K562 (cell line): Measurements from ENCODE around the gene BNIP3. TPM values are rescaled to one million over a fixed set of nuclear protein-coding genes. Genes with fewer than 3 reads are reported as not detected.

Source experiments
- ATAC-seq: fragments of 200-7000 bp; cut with Tn5 transposase; 3 replicates; pipeline ENCODE4 v1.9.1; 2020; ENCODE audit warnings: moderate library complexity
- BruUV-seq: library from RNA; stranded (reverse); fragments of 400-500 nt; replicated peaks from 2 replicates; lab custom pipeline; 2021; lab: Mats Ljungman, UMichigan
- CTCF ChIA-PET: fragments of 300-600 bp; formaldehyde crosslinking; extraction: SDS; loops from one replicate; lab custom pipeline; 2021; ENCODE audit warnings: low intra/inter-chr PET ratio; lab: Yijun Ruan, JAX
- POLR2A ChIA-PET: fragments of 300-600, 350-650 bp; sonication (Branson Sonifier 250); formaldehyde crosslinking; extraction: SDS; loops from one replicate; lab custom pipeline; 2021; ENCODE audit warnings: antibody characterized with exemption, inconsistent platforms; lab: Yijun Ruan, JAX
- DNase-seq, 4 experiments: peaks; one replicate each; pipeline versions ENCODE4 v3.0.0 to v3.0.0-alpha.2; 2011 to 2018; ENCODE audit warnings: low spot score in 3 of 4, mixed read lengths in 3 of 4; ENCODE audit errors: extremely low read depth in 1 of 4
- FAIRE-seq: peaks from 2 replicates; lab custom pipeline; 2011; peaks lifted over from hg19 to GRCh38; lab: Jason Lieb, UNC
- H2AFZ ChIP-seq: 2 replicates; pipeline ENCODE4 v1.6.0; 2011; ENCODE audit warnings: low read depth, low read length, control low read depth, inconsistent platforms
- H3K27ac ChIP-seq: fragments of 200-600 bp; 3 replicates; pipeline ENCODE4 v1.8.0; 2011; ENCODE audit warnings: low read depth, mild to moderate bottlenecking, control low read depth, inconsistent platforms, low read length, moderate library complexity, mixed read lengths; ENCODE audit errors: extremely low read depth
- H3K27me3 ChIP-seq, 2 experiments: fragments of 300-600 bp in 1 of 2; 2 replicates in 1 of 2; 3 replicates in 1 of 2; pipeline versions ENCODE4 v1.6.0 to v1.8.0; 2011; ENCODE audit warnings: inconsistent platforms in 2 of 2, low read length in 2 of 2, mild to moderate bottlenecking in 1 of 2, mixed read lengths in 1 of 2, moderate library complexity in 1 of 2; ENCODE audit not compliant: control insufficient read depth in 2 of 2, insufficient read depth in 2 of 2
- H3K36me3 ChIP-seq: fragments of 300-600 bp; 3 replicates; pipeline ENCODE4 v1.8.0; 2011; ENCODE audit warnings: mild to moderate bottlenecking, low read length, inconsistent platforms; ENCODE audit not compliant: control insufficient read depth, insufficient read depth
- H3K4me1 ChIP-seq, 2 experiments: fragments of 200-600 bp in 1 of 2; replicated peaks in 1 of 2; 2 replicates in 1 of 2; 3 replicates in 1 of 2; pipeline versions ENCODE4 v1.5.1 to v1.8.0; 2011; ENCODE audit warnings: inconsistent platforms in 2 of 2, low read length in 2 of 2, mild to moderate bottlenecking in 1 of 2, mixed read lengths in 1 of 2, moderate library complexity in 1 of 2; ENCODE audit not compliant: control insufficient read depth in 2 of 2, insufficient read depth in 2 of 2
- H3K4me2 ChIP-seq: 2 replicates; pipeline ENCODE4 v1.6.1; 2011; ENCODE audit warnings: low read length, control low read depth, inconsistent platforms, mixed read lengths; ENCODE audit not compliant: insufficient read depth
- H3K4me3 ChIP-seq: fragments of 200-600 bp; sonication (generic), shearing (Covaris generic); 2 replicates; pipeline ENCODE4 v1.5.1; 2016; ENCODE audit warnings: control low read depth, inconsistent platforms
- H3K79me2 ChIP-seq: fragments of 200-600 bp; 3 replicates; pipeline ENCODE4 v1.8.0; 2011; ENCODE audit warnings: low read length, inconsistent platforms; ENCODE audit not compliant: control insufficient read depth, insufficient read depth
- H3K9ac ChIP-seq, 2 experiments: 2 replicates each; pipeline versions ENCODE4 v1.6.0 to v1.6.1; 2011; ENCODE audit warnings: low read depth in 2 of 2, low read length in 2 of 2, control low read depth in 1 of 2, inconsistent platforms in 1 of 2, mild to moderate bottlenecking in 1 of 2, mixed read lengths in 1 of 2; ENCODE audit not compliant: insufficient read depth in 1 of 2
- H3K9me1 ChIP-seq: one replicate; pipeline ENCODE4 v1.6.0; 2011; ENCODE audit warnings: inconsistent platforms, mild to moderate bottlenecking, low read length, moderate library complexity; ENCODE audit not compliant: control insufficient read depth, insufficient read depth
- H3K9me3 ChIP-seq: replicated peaks from 2 replicates; pipeline ENCODE4 v1.5.1; 2011; ENCODE audit warnings: low read depth, low read length, inconsistent platforms; ENCODE audit not compliant: control insufficient read depth, insufficient read depth
- H4K20me1 ChIP-seq: replicated peaks from 2 replicates; pipeline ENCODE4 v1.6.1; 2011; ENCODE audit warnings: low read length, inconsistent platforms, mixed read lengths; ENCODE audit not compliant: control insufficient read depth, insufficient read depth
- CBFA2T3 ChIP-seq: fragments of 450-650 bp; IDR thresholded peaks from 2 replicates; pipeline ENCODE4 v1.6.1; 2017
- ERF ChIP-seq: fragments of 450-650 bp; formaldehyde crosslinking; IDR thresholded peaks from 2 replicates; pipeline ENCODE4 v1.4.0; 2020; ENCODE audit warnings: mild to moderate bottlenecking, mixed read lengths
- ESRRA ChIP-seq: fragments of 450-650 bp; IDR thresholded peaks from 2 replicates; pipeline ENCODE4 v1.6.1; 2014; ENCODE audit warnings: low read depth, mild to moderate bottlenecking, moderate library complexity, borderline replicate concordance
- HMG20A ChIP-seq: fragments of 450-650 bp; formaldehyde crosslinking; conservative IDR thresholded peaks from 2 replicates; pipeline ENCODE4 v1.4.0; 2020; ENCODE audit warnings: mild to moderate bottlenecking, mixed read lengths
- KAT7 ChIP-seq: sonication (generic); formaldehyde crosslinking; IDR thresholded peaks from 2 replicates; pipeline ENCODE4 v1.8.0; 2022; ENCODE audit warnings: missing genetic modification reagents, mild to moderate bottlenecking, borderline replicate concordance
- KDM5B ChIP-seq: fragments of 200-600 bp; sonication (generic); IDR thresholded peaks from 2 replicates; pipeline ENCODE4 v1.6.1; 2012; ENCODE audit warnings: low read depth, mild to moderate bottlenecking, moderate library complexity, low read length, control low read depth, inconsistent platforms; ENCODE audit not compliant: insufficient replicate concordance
- MAFK ChIP-seq: IDR thresholded peaks from 2 replicates; pipeline ENCODE4 v1.6.1; 2011; ENCODE audit warnings: low read length, improper control_type of control experiment
- NBN ChIP-seq: fragments of 450-650 bp; IDR thresholded peaks from 2 replicates; pipeline ENCODE4 v1.6.1; 2016; ENCODE audit warnings: low read depth, mild to moderate bottlenecking
- PKNOX1 ChIP-seq: fragments of 450-650 bp; IDR thresholded peaks from 2 replicates; pipeline ENCODE4 v1.6.1; 2016
- RBM25 ChIP-seq: fragments of 200-400 bp; formaldehyde crosslinking; IDR thresholded peaks from 2 replicates; pipeline ENCODE4 v1.6.1; 2018; ENCODE audit warnings: low read length, low read depth, moderate library complexity; ENCODE audit not compliant: severe bottlenecking
- SRSF1 ChIP-seq: fragments of 200-400 bp; formaldehyde crosslinking; IDR thresholded peaks from 2 replicates; pipeline ENCODE4 v1.6.1; 2017; ENCODE audit warnings: mild to moderate bottlenecking, low read depth, low read length, moderate library complexity
- TAF15 ChIP-seq: fragments of 200-400 bp; formaldehyde crosslinking; IDR thresholded peaks from 2 replicates; pipeline ENCODE4 v1.6.1; 2017; ENCODE audit warnings: mild to moderate bottlenecking, low read depth, low read length, moderate library complexity
- U2AF2 ChIP-seq: fragments of 200-400 bp; formaldehyde crosslinking; optimal IDR thresholded peaks from 2 replicates; pipeline ENCODE3; 2017; ENCODE audit warnings: low read depth, mild to moderate bottlenecking, low read length
- ZKSCAN8 ChIP-seq: fragments of 200-800 bp; sonication (Bioruptor generic); IDR thresholded peaks from 2 replicates; pipeline ENCODE4 v1.6.1; 2016; ENCODE audit warnings: missing genetic modification characterization, missing compliant biosample characterization
- ZNF175 ChIP-seq: fragments of 200-800 bp; sonication (Bioruptor generic); IDR thresholded peaks from 2 replicates; pipeline ENCODE4 v1.6.1; 2016; ENCODE audit warnings: low read depth, mild to moderate bottlenecking, missing genetic modification characterization, missing compliant biosample characterization
- ZNF280A ChIP-seq: fragments of 450-650 bp; IDR thresholded peaks from 2 replicates; pipeline ENCODE4 v1.6.1; 2018; ENCODE audit warnings: mild to moderate bottlenecking, low read depth; ENCODE audit not compliant: partially characterized antibody
- WGBS: fragments of 100-300 bp; shearing (Covaris generic); methylation state at CpG from one replicate; pipeline ENCODE4 v1.1.6; 2016; ENCODE audit warnings: low coverage, mixed read lengths; ENCODE audit not compliant: insufficient coverage; ENCODE audit errors: missing lambda C conversion rate; 5-methylcytosine and 5-hydroxymethylcytosine counted together
- in situ Hi-C: fragments of 300-500 bp; cut with MboI; formaldehyde crosslinking; loops from 4 replicates; pipeline ENCODE4 v1.15.0; 2018; ENCODE audit warnings: inconsistent platforms, mixed read lengths
- intact Hi-C: fragments of 100-400 bp; cut with micrococcal nuclease; formaldehyde crosslinking; loops from 2 replicates; pipeline ENCODE4 v1.14.2; 2022
- polyA plus RNA-seq, 8 experiments: library from polyadenylated mRNA; depleted of rRNA in 4 of 8; stranded (reverse) in 5 of 8; unstranded in 3 of 8; fragments of >200 nt; fragmentation: Nextera tagmentation in 2 of 8; fragmentation: Illumina TruSeq in 1 of 8; extraction: Ambion mirVana in 2 of 8; extraction: Trizol in 1 of 8; gene quantifications; 2 replicates each; pipeline versions ENCODE4 v1.2.1 to v1.2.3, GENCODE V29; 2011 to 2014; ENCODE audit warnings: inconsistent platforms in 1 of 8, missing spikeins in 1 of 8
- total RNA-seq, 7 experiments: library from RNA; depleted of rRNA in 6 of 7; stranded (reverse); fragments of >200 nt in 6 of 7; fragmentation: Illumina TruSeq in 2 of 7; extraction: Trizol in 2 of 7; gene quantifications; 2 replicates each; pipeline versions ENCODE4 v1.2.1 to v1.2.3, GENCODE V29; 2011 to 2021; ENCODE audit warnings: low replicate concordance in 1 of 7
- TF ChIP-seq, protein P1 (sequence below): fragments of 250-450 bp; sonication (Bioruptor Pico); IDR thresholded peaks from 2 replicates; pipeline ENCODE4 v1.9.0; 2021; ENCODE audit warnings: mild to moderate bottlenecking

The BNIP3 gene
- total and polyA plus RNA-seq, 9 of the 15 experiments (the other 6 are each of a cell fraction or from before 2014, with no cell fraction given), result 9.2 to 119 (median 42.2) TPM

DNA sequence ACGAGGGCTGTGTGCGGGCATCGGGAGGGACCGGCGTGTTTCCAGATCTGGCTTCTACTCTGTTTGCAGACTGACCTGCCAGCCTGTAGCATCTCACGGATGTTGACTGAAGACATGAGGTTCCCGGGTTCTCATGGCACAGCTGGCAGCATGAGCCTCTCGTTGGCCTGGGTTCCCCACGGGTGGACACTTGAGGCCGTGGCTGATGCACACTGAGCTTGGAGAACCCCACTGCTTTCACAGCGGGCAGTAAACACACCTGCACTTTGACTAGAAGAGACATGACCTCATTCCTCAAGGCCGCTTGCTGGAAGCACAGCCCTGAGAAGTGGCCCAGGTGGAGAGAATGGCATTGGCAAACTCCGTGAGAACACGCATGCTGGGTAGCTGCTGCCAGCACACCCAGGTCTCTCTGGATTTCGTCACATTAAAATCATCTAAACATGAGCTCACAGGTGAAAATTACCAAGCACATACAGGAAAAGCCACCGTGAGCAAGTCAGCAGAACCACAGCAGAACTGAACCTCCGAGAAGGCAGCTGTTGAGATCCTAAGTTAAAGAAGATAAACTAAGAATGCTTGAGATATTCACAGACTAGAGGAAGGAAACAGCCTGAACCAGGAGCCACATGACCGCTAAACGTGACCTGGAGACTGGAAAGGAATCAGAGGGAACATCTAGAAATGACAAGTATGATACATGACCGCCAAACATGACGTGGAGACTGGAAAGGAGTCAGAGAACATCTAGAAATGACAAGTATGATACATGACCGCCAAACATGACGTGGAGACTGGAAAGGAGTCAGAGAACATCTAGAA is 32.5 kb downstream of the BNIP3 start:
- DNase-seq (no peak), ATAC-seq (no peak), FAIRE-seq (no peak)
- Histone ChIP-seq H3K27me3 (no peaks in the 10 kb centered on the region), H2AFZ (no peak overlapping the region), H3K27ac (no peak overlapping the region), H3K4me3 (no peak overlapping the region), H3K79me2 (no peaks in the 10 kb centered on the region), H3K9me3 (no peaks in the 10 kb centered on the region), H3K4me2 (no peak overlapping the region), H3K4me1 (no peaks in the 10 kb centered on the region), H3K9me1 (no peaks in the 10 kb centered on the region), H3K36me3 (peaks cover 75% of the 10 kb centered on the region; the same call in 2 of the 3 replicates), H4K20me1 (no peaks in the 10 kb centered on the region), H3K9ac (no peak overlapping the region)
- ChIA-PET CTCF (no interaction called here), POLR2A (no interaction called here)
- no TSS peak for BruUV-seq
- in situ Hi-C loops (no loop called here), intact Hi-C loops (no loop called here)
- 93% methylated on average over 20 of the region's 23 CpGs for WGBS
- TF ChIP-seq, protein P1, sequence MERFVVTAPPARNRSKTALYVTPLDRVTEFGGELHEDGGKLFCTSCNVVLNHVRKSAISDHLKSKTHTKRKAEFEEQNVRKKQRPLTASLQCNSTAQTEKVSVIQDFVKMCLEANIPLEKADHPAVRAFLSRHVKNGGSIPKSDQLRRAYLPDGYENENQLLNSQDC (CRISPR knock-in tag), result no peak
- TF ChIP-seq SRSF1, result no peak
- TF ChIP-seq CBFA2T3, result no peak
- no peak for TF ChIP-seq NBN
- TF ChIP-seq HMG20A (CRISPR knock-in tag), result no peak
- TF ChIP-seq ZKSCAN8 (CRISPR knock-in tag), result no peak
- no peak for TF ChIP-seq TAF15
- TF ChIP-seq RBM25, result no peak
- TF ChIP-seq ZNF280A, result no peak
- TF ChIP-seq MAFK, result no peak
- no peak for TF ChIP-seq ZNF175 (CRISPR knock-in tag)
- TF ChIP-seq KAT7, result no peak
- no peak for TF ChIP-seq U2AF2
- no peak for TF ChIP-seq ERF (CRISPR knock-in tag)
- no peak for TF ChIP-seq PKNOX1
- TF ChIP-seq KDM5B, result no peak
- TF ChIP-seq ESRRA, result no peak
